Measurements from ENCODE around the gene PSMA5.

DNA sequence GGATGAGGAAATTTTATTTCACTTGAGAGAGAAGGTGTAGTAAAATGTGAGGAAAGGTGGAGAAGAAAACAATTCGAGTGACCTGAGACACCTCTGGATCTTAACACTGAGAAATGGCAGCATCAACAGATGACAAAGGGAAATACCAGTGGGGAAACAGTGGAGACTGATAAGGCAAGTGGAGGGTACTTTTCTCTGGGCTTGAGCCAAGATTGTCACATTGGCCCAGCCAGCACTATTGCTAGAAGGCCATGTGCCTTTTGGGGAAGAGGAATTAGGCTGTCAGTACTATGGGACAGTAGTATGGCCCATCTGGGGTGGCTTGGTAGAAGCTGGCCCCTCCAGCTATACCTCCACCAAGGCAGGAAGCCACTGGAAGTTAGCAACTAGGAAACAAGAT lies 48.4 kb upstream of the PSMA5 start:
- no peak for TF ChIP-seq EP300 (IDR thresholded peaks at IDR 0.05)
- TF ChIP-seq, protein P1, sequence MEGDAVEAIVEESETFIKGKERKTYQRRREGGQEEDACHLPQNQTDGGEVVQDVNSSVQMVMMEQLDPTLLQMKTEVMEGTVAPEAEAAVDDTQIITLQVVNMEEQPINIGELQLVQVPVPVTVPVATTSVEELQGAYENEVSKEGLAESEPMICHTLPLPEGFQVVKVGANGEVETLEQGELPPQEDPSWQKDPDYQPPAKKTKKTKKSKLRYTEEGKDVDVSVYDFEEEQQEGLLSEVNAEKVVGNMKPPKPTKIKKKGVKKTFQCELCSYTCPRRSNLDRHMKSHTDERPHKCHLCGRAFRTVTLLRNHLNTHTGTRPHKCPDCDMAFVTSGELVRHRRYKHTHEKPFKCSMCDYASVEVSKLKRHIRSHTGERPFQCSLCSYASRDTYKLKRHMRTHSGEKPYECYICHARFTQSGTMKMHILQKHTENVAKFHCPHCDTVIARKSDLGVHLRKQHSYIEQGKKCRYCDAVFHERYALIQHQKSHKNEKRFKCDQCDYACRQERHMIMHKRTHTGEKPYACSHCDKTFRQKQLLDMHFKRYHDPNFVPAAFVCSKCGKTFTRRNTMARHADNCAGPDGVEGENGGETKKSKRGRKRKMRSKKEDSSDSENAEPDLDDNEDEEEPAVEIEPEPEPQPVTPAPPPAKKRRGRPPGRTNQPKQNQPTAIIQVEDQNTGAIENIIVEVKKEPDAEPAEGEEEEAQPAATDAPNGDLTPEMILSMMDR (IDR thresholded peaks at IDR 0.05), result no peak
- TF ChIP-seq POLR2A (IDR thresholded peaks at IDR 0.05), result no peak
